SK-MEL-5 (cell line): ENCODE data around the gene CALML6. TPM values are rescaled to one million over a fixed set of nuclear protein-coding genes. Genes with fewer than 3 reads are reported as not detected.

Experiments used
- DNase-seq: peaks from one replicate; pipeline ENCODE4 v3.0.0-alpha.2; 2016; ENCODE audit warnings: low read depth, low spot score
- in situ Hi-C: cut with HindIII; loops from 2 replicates; pipeline ENCODE4 v1.10.0; 2016; ENCODE audit warnings: low sequenced_read_pairs, high pct_unique_total_duplicates, low pct_unique_long_range_greater_than_20kb
- total RNA-seq: library from RNA; depleted of rRNA; stranded (reverse); fragments of >200 nt; shearing (Covaris generic); gene quantifications from 2 replicates; pipeline ENCODE4 v1.2.3, GENCODE V29; 2014

Gene CALML6
- total RNA-seq, 1 experiment from 2014 or later = 0.08 TPM

DNA sequence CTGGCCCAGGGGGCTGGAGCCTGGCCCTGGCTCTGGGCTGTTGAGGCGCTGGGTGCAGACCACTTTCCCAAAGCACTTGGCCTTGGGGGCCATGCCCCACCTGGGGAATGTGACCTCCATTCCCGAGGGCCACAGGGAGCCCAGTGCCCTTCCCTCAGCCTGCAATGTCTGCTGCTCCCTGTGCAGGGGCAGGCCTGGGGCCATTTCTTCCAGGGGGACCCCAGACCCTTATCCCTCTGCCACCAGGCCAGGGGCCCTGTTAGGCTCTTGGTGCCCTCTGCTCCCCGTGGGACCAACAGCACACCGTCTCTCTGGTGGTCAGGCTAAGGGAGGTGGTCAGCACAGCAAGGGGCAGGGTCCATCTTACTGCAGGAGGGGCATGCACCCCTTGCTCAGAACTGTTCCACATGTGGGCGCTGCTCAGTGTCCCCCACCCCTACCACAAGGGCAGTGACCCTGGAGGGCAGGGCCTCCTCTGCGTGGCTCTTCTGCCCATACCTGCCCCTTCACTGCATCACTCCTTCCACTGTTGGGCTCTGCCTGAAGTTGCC lies 5.1 kb downstream of the CALML6 start:
- in situ Hi-C loops = no loop called here
- DNase-seq = no peak

DNA sequence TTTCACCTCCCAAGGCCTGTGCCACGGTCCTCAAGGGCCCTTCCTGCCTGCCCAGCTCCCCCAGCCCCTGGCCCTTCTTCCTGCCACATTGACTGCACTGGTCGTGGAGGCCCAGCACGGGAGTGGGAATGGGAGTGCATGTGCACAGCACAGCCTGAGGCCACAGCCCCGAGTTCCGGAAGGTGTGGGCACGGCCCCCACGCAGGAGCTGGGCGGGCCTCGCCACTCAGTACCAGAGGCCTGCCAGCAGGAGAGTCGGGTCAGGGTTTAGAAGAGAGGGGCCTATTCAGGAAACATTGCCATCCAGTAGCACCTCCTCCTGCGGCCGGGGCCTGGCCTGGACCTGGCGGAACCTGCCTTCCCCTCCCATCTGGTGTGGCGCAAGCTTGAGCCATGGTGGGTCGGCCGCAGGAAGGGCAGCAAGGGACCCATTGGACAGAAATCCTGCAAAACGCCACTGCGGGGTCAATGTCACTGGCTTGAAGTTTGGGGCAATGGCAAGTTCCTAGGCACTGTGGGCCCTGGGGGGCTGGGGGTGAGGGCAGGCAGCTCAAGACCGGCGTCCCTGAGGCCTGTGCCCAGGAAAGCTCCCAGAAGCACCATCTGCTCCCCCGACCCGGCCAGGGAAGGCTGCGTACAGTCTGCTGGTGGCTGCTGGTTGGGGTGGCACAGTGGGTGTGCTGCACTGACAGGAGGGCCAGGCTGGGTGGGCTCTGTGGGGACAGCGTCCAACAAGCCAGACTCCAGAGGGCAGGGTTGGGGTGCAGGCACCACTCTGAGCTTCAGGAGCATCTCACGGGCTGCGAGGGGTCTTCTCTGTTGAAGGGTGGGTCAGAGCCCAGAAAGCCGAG lies 5.8 kb downstream of the CALML6 start:
- in situ Hi-C loops = no loop called here
- no peak for DNase-seq

DNA sequence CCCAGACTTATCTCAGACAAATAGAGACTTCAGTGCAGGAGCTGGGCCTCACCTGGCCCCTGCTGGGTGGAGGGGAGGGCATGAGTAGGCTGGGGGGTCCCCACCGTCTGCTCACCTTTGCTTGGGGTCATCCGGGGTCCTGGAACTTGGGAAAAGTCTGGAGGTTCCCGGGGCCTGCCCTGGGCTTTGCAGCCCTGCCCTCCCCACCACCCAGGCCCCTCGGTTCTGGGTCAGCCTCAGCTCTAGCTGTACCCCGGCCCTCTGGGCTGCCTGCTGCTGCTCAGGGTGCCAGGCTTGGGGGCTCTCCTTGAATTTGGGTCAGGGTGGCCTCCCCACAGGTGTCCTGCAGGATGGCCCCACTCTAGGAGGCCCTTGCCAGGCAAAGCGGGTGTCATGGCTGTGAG lies 6.4 kb downstream of the CALML6 start:
- in situ Hi-C loops = no loop called here
- no peak for DNase-seq

DNA sequence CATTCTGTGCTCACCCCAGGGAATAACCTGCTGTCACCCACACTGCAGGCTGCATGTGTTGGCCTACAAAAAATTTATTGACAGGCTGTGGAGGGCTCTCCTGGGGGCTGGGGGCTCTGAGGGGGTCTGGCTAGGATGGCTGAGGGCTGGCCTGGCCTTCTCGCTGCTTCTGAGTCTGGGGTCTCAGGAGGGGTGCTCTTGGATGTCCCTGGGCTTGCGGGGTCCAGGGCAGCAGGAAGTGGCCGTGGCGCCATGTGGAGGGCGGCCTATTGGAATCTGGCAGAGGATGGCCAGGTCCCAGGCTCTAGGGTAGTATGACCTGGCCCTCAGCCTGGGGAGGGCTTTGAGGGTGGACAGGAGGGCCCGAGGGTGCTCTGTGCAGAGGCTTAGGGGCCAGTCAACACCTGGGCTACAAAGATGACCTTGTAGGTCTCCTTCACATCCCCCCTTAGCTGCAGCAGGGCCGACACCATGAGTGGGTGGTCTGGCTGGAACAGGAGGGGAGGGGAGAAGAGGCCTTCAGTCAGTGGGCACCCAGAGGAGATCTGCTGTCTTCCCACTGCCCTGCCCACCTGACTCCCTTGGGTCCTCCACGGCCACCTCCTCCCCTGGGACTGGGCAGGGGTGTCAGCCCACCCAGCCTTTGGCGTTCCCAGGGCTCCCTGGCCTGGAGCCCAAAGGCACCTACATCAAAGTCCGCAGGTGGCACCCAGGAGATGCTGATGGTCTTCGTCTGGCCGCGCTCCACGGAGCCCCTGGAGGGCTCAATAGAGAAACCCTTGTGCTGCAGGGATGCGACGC lies 7.0 kb downstream of the CALML6 start:
- in situ Hi-C loops = no loop called here
- no peak for DNase-seq

DNA sequence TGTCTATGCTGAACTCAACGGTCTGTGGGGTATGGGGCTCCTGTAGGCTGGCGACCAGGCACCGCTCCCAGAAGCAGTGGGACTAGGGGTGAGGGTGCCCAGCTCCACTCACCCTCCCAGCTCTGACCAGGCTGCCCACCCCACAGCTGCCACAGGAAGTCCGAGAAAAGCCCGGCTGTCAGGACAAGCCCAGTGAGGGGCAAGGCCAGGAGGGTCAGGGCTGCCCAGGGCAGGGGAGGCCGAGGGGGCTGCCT lies 7.6 kb downstream of the CALML6 start:
- in situ Hi-C loops = no loop called here
- no peak for DNase-seq

DNA sequence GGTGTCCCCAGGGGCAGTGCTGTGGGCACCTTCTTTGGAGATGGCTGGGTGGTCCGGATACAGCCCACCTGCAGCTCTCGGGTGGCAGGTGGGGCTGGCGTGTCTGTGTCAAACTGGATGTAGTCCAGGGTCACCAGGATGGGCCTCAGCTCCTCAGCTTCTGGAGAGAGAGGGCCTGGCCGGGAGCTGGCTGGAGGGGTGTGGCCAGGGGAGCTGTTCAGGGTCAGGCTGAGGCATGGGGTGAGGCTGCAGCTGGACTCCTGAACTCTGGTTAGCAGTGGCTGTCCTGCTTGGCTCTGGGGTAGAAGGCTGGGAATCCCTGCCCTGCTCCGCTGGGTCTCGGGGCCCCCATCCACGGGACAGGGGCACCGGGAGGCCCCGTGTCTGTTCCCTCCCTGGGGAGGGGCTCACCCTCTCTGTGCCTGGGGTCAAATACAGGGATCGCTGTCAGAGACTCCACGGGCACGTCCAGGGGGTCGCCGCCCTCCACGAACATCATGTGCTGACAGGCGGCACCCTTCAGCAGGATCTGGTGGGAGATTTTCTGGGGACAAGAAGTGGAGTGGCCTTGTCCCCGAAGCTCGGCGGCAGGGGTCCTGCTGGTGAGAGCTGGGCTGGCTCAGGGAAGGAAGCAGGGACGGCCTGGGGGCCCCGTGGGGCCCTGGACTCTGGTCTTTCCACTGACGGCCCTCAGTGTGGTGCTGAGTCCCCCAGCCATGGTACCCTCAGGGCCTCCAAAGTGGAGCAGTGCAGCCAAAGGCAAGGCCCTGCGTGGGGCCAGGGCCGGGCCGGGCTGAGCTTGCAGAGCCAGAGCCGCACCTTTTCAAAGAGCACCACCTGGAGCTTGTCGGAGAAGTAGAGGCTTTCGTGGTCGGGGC lies 8.1 kb downstream of the CALML6 start:
- no peak for DNase-seq
- in situ Hi-C loops = no loop called here

DNA sequence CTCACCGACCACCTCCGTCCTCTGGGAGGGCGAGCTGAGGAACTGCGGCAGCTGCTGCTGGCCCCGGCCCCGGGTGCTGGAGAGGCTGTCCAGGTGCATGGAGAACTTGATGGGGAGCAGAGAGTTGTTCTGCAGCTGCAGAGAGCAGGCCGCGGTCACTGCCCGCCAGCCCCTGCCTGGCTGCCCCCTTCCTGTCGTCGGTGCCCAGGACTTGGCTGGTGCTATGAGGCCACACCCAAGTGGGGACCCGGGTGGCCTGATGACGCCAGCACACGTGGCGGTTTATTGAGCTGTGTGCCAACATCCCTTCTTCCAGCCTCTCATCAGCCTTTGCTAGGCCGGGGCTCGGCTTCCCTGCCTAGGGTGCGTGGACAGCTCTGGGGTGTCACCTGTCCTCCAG lies 9.3 kb downstream of the CALML6 start:
- in situ Hi-C loops = no loop called here
- DNase-seq = no peak

DNA sequence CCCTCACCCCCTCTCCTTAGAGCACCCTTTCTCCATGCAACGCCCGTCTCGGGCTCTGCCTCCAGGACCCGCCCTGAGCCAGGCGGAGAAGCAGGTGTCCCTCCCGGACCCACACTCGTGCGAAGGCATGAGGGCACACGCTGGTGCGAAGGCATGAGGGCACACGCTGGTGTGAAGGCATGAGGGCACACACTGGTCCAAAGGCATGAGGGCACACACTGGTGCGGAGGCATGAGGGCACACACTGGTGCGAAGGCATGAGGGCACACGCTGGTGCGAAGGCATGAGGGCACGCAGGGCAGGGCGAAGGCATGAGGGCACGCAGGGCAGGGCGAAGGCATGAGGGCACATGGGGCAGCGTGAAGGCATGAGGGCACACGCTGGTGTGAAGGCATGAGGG lies 9.8 kb downstream of the CALML6 start:
- DNase-seq = no peak
- in situ Hi-C loops = no loop called here

DNA sequence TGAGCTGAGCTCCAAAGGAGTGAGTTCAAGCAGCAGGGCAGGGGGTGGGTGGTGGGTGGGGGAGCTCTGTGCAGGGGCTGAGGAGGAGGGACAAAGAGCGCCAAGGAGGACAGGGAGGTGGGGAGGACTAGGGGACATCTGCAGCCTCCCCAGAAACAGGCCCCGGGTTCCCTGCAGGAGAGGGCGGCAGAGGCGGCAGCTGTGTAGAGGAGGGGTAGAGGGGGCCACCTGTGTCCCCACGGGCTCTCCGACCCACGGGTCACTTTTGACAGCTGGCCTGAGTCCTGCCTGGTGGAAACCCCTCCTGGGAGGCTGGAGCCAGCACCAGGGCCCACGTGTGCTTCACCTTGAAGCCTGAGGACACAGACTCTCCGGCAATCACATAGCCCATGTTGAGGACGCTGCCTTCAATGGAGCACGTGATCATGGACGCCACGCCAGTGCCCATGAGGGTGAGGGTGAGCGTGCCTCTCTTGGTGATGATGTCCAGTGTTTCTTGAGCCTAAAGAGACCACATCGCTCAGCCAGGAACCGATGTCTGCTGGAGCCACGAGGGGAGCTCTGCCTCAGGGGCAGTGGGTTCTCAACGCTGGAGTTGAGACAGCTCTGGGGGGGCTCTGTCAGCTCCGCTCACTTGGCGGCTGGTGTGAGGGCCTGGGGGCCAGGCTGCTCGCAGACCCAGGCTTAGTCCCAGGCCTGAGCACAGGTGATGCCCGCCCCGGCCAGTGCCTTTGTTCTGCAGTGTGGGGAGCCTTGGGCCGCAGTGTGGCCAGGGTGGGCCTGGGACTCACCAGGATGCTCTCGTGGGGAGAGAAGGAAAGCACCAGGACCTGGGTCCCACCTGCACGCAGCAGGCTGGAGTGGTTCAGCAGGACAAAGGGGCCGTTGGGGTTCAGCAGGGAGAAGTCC lies 10.6 kb downstream of the CALML6 start:
- DNase-seq = no peak
- in situ Hi-C loops = no loop called here

DNA sequence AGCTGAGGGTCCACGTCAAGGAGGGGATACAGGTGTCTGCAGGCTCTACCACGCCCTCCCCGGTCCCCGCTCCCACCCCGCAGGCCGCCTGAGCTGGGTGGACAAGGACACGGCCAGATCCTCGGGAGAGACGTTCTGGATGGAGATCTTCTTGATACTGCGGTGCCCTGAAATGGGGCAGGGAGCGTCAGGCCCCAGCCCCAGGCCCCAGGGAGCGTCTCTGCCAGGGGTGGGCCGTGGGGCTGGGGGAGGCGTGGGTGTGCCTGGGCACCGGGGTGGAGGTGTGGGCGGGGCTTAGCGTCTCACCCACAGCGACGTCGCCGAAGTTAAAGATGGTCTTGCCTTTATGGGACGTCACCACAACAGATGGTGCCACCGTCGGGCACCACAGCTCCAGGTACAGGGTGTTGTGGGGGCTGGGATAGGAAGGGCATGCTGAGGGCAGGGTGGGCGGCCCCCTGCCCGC lies 11.3 kb downstream of the CALML6 start:
- DNase-seq = no peak

DNA sequence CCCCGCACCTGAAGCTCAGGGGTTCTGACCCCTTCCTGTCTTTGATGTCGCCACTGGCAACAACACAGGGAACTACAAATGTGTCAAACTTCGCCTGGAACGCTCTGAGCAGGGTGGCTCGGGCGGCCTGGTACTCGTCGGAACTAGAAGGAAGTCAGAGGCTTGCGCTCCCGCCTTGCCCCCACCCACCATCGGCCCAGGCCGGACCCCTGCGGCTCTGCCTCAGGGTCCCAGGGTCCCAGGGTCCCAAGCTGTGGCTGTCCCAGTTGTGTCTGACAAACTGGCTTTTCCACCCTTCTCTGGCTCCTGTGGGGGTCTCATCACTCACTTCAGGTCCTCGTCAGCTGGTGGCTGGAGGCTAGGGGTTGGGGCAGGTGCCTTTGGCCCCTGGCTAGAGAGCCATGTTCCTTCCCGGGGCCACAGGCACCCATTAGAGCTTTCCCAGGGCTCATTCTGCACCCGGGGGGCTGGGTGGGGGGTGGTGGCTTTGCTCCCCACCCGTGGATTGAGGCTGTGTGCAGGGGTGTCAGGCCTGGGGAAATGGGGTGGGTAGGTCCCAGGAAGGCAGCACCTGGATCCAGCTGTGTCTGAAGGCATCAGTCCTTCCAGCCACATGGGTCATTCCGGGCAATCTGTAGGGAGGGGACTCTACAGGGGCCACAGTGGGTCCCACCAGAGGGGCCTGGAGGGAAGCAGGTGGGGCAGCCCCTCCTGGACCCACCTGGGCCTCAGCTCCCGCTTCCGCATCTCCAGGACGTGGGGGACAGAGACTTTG lies 12.0 kb downstream of the CALML6 start:
- no peak for DNase-seq
- in situ Hi-C loops = no loop called here

More for the DNA sequence above, 11.3 kb downstream of the CALML6 start:
- in situ Hi-C loops = no loop called here

DNA sequence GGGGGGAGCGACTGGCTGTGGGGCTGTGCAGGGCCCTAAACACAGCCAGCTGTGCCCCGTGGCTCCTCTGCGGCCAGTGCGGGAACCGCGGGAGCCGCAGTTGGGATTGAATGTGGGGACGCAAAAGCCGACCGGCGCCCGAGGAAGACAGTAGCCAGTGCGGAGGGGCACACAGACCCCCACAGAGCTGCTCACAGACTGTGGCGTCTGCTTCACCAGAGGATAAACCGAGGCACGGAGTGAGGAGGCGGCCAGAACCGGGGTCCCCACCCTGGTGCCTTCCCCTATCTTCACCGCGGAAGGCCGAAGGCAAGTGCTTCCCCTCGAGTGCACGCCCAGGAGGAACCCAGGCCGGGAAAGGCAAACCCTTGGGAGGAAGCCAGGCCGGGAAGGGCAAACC lies 12.7 kb downstream of the CALML6 start:
- DNase-seq = no peak
- in situ Hi-C loops = no loop called here

DNA sequence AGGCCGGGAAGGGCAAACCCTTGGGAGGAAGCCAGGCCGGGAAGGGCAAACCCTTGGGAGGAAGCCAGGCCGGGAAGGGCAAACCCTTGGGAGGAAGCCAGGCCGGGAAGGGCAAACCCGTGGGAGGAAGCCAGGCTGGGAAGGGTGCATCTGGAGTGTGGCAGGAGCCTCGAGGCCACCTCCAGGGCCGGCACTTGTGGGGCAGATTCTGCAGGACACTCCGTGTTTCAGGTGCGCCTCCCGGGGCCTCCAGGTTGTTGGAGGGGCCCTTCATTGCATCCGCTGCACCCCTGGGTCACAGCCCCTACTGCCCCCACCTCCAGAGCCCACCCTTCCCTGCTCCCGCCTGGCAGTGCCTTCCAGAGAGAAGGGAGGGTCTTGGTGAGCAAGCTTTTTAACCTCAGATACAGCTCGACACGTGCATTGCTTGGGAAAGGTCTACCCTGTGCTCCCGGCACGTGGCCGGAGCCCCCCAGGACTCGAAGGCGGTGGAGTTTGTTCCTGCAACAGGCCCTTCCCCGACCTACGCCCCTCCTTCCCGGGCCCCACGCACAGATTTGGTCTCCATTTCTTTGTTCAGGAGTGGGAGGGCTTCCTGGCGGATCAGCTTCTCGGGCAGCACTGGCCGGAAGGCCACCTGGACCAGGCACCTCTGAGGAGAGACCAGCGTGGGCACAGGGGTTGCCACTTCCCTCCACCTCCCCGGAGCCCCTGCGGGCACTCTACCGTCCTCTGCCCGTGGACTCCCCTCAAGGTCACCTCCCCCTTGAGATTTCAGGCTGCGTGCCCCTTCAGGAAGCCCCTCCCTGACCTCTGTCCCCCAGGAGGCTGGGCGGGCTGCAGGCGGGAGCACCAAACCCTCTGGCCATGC lies 13.4 kb downstream of the CALML6 start:
- DNase-seq = no peak
- in situ Hi-C loops = no loop called here

DNA sequence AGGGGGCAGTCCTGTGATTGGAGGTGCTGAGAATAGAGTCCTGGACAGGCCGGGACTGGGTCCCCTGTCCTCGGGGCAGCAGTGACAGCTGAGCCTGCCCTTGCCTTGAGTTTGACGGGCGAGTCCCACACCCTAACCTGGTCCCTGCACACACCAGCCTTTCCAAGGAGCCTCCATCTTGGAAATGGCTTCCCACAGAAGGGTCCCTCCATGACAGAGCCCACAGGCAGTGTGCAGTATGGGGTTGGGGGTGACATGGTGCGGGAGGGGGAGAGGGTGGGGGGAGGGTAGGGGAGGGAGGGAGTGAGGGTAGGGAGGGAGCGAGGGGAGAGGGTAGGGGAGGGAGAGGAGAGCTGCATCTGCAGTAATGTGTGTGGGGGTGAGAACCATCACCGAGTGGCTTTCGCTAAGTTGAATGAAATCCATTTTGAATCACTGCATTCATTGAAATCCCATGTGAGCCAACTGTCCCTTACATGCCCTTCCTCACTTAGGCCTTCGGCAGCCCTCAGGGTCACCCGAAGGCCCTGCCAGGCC lies 14.1 kb downstream of the CALML6 start:
- in situ Hi-C loops = no loop called here
- DNase-seq = no peak
